ENCODE measurements around the gene COX4I2.

- TF ChIP-seq, protein P1, sequence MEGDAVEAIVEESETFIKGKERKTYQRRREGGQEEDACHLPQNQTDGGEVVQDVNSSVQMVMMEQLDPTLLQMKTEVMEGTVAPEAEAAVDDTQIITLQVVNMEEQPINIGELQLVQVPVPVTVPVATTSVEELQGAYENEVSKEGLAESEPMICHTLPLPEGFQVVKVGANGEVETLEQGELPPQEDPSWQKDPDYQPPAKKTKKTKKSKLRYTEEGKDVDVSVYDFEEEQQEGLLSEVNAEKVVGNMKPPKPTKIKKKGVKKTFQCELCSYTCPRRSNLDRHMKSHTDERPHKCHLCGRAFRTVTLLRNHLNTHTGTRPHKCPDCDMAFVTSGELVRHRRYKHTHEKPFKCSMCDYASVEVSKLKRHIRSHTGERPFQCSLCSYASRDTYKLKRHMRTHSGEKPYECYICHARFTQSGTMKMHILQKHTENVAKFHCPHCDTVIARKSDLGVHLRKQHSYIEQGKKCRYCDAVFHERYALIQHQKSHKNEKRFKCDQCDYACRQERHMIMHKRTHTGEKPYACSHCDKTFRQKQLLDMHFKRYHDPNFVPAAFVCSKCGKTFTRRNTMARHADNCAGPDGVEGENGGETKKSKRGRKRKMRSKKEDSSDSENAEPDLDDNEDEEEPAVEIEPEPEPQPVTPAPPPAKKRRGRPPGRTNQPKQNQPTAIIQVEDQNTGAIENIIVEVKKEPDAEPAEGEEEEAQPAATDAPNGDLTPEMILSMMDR (IDR thresholded peaks at IDR 0.05; ENCODE audit: low read length), result no peak
- TF ChIP-seq EZH2 (optimal IDR thresholded peaks at IDR 0.05; ENCODE audit: low read depth, low read length) (no peak), EZH2phosphoT487 (IDR thresholded peaks at IDR 0.05; ENCODE audit: low read length) (no peak)
Observed at GRCh38 chr20:31640259-31640658, 2.5 kb downstream of the COX4I2 start.

Data from MM.1S (cell line).